WTC11 (cell line): Measurements from ENCODE around the gene NACA. TPM values are rescaled to one million over a fixed set of nuclear protein-coding genes. Genes with fewer than 3 reads are reported as not detected.

ENCODE experiments used
- ATAC-seq: fragments of 200-7000 bp; cut with Tn5 transposase; 2 replicates; pipeline ENCODE4 v1.10.0; 2021; ENCODE audit warnings: mild to moderate bottlenecking, moderate library complexity
- CTCF ChIA-PET: fragments of 300-600 bp; sonication (Branson Sonifier 250); formaldehyde crosslinking; loops from one replicate; lab custom pipeline; 2021; ENCODE audit warnings: antibody characterized with exemption; lab: Charles Lee
- POLR2A ChIA-PET: fragments of 350-600 bp; sonication (Branson Sonifier 250); formaldehyde crosslinking; loops from one replicate; lab custom pipeline; 2021; ENCODE audit warnings: antibody characterized with exemption; lab: Charles Lee
- DNase-seq: peaks from one replicate; pipeline ENCODE4 v3.0.0; 2021; ENCODE audit warnings: low spot score
- H3K27ac Mint-ChIP-seq: 2 replicates; pipeline ENCODE4 v1.8.0; 2021; ENCODE audit warnings: mixed read lengths
- H3K27me3 Mint-ChIP-seq: 2 replicates; pipeline ENCODE4 v1.8.0; 2021; ENCODE audit warnings: low read depth, mild to moderate bottlenecking, moderate library complexity, mixed read lengths
- H3K36me3 Mint-ChIP-seq: 2 replicates; pipeline ENCODE4 v1.8.0; 2021; ENCODE audit warnings: mixed read lengths
- H3K4me1 Mint-ChIP-seq: 2 replicates; pipeline ENCODE4 v1.8.0; 2022; ENCODE audit warnings: mixed read lengths
- H3K4me3 Mint-ChIP-seq: 2 replicates; pipeline ENCODE4 v1.8.0; 2021; ENCODE audit warnings: mild to moderate bottlenecking, moderate library complexity, mixed read lengths
- H3K9me3 Mint-ChIP-seq: 2 replicates; pipeline ENCODE4 v1.8.0; 2021; ENCODE audit warnings: mixed read lengths
- AFF4 ChIP-seq: sonication (generic); formaldehyde crosslinking; IDR thresholded peaks from 2 replicates; pipeline ENCODE4 v1.8.1; 2023; ENCODE audit warnings: mild to moderate bottlenecking, missing genetic modification reagents, borderline replicate concordance
- CTCF ChIP-seq: fragments of 200-600 bp; IDR thresholded peaks from 2 replicates; pipeline ENCODE4 v1.8.0; 2022; ENCODE audit warnings: antibody characterized with exemption
- FOXJ3 ChIP-seq: sonication (generic); formaldehyde crosslinking; IDR thresholded peaks from 2 replicates; pipeline ENCODE4 v1.9.0; 2021; ENCODE audit warnings: missing genetic modification reagents, mild to moderate bottlenecking, borderline replicate concordance
- IRF1 ChIP-seq: sonication (generic); formaldehyde crosslinking; IDR thresholded peaks from 2 replicates; pipeline ENCODE4 v1.8.0; 2023; ENCODE audit warnings: missing genetic modification reagents
- KAT7 ChIP-seq: sonication (generic); formaldehyde crosslinking; IDR thresholded peaks from 2 replicates; pipeline ENCODE4 v1.8.1; 2023; ENCODE audit warnings: missing genetic modification reagents, mild to moderate bottlenecking, borderline replicate concordance
- MAX ChIP-seq: sonication (generic); formaldehyde crosslinking; IDR thresholded peaks from 2 replicates; pipeline ENCODE4 v1.8.0; 2022; ENCODE audit warnings: mild to moderate bottlenecking, missing genetic modification reagents
- MLX ChIP-seq: sonication (generic); formaldehyde crosslinking; IDR thresholded peaks from 2 replicates; pipeline ENCODE4 v1.8.1; 2023; ENCODE audit warnings: mild to moderate bottlenecking, missing genetic modification reagents, moderate library complexity
- MYBL2 ChIP-seq: sonication (generic); formaldehyde crosslinking; IDR thresholded peaks from 2 replicates; pipeline ENCODE4 v1.8.1; 2023; ENCODE audit warnings: mild to moderate bottlenecking, moderate library complexity, missing genetic modification reagents
- NFYB ChIP-seq: sonication (generic); formaldehyde crosslinking; conservative IDR thresholded peaks from 2 replicates; pipeline ENCODE4 v1.8.0; 2022; ENCODE audit warnings: low read depth, missing genetic modification reagents
- PREB ChIP-seq: sonication (generic); formaldehyde crosslinking; IDR thresholded peaks from 2 replicates; pipeline ENCODE4 v1.8.1; 2022; ENCODE audit warnings: mild to moderate bottlenecking, missing genetic modification reagents, moderate library complexity, borderline replicate concordance
- SP1 ChIP-seq: sonication (generic); formaldehyde crosslinking; conservative IDR thresholded peaks from 2 replicates; pipeline ENCODE4 v1.8.1; 2022; ENCODE audit warnings: missing genetic modification reagents
- TEAD4 ChIP-seq: sonication (generic); formaldehyde crosslinking; IDR thresholded peaks from 2 replicates; pipeline ENCODE4 v1.8.0; 2022; ENCODE audit warnings: mild to moderate bottlenecking, missing genetic modification reagents
- TP53 ChIP-seq: sonication (generic); formaldehyde crosslinking; IDR thresholded peaks from 2 replicates; pipeline ENCODE4 v1.8.1; 2023; ENCODE audit warnings: mild to moderate bottlenecking, missing genetic modification reagents
- USF2 ChIP-seq: sonication (generic); formaldehyde crosslinking; IDR thresholded peaks from 2 replicates; pipeline ENCODE4 v1.8.1; 2023; ENCODE audit warnings: mild to moderate bottlenecking, missing genetic modification reagents, moderate library complexity
- ZNF232 ChIP-seq: sonication (generic); formaldehyde crosslinking; IDR thresholded peaks from 2 replicates; pipeline ENCODE4 v1.8.0; 2022; ENCODE audit warnings: mild to moderate bottlenecking, missing genetic modification reagents
- ZNF425 ChIP-seq: fragments of 250-450 bp; sonication (Bioruptor Pico); conservative IDR thresholded peaks from 2 replicates; pipeline ENCODE4 v1.9.0; 2021; ENCODE audit warnings: mild to moderate bottlenecking
- total RNA-seq: library from RNA; stranded (reverse); gene quantifications from 3 replicates; pipeline ENCODE4 v1.2.3, GENCODE V29; 2021

Gene NACA
- total RNA-seq, 1 experiment from 2014 or later = 987 TPM

GRCh38 chr12:56719056-56719455, 6.0 kb downstream of the NACA start:
- DNase-seq (no peak), ATAC-seq (no peak)
- Mint-ChIP-seq H3K27me3 (no peaks in the 10 kb centered on the region), H3K9me3 (no peaks in the 10 kb centered on the region), H3K4me1 (peaks cover 66% of the 10 kb centered on the region), H3K36me3 (peaks cover 78% of the 10 kb centered on the region), H3K27ac (peak overlapping the region; percentile 50), H3K4me3 (no peak overlapping the region)
- CTCF ChIA-PET = interaction anchor here (0.9 to 1.3 kb wide), 2 partner anchors 8 to 83 kb away, joined by 3 read pairs; no protein-coding TSS in a partner anchor
- no peak for TF ChIP-seq NFYB (CRISPR knock-in tag)
- no peak for TF ChIP-seq USF2 (CRISPR knock-in tag)
- no peak for TF ChIP-seq SP1
- no peak for TF ChIP-seq PREB (CRISPR knock-in tag)
- TF ChIP-seq MYBL2 = no peak
- TF ChIP-seq ZNF425 = no peak
- no peak for TF ChIP-seq FOXJ3
- no peak for TF ChIP-seq AFF4 (CRISPR knock-in tag)
- no peak for TF ChIP-seq MAX
- TF ChIP-seq ZNF232 (CRISPR knock-in tag) = no peak
- no peak for TF ChIP-seq MLX (CRISPR knock-in tag)
- no peak for TF ChIP-seq KAT7 (CRISPR knock-in tag)
- TF ChIP-seq CTCF = no peak
- POLR2A ChIA-PET = interaction anchor here (0.7 to 2.4 kb wide), 3 partner anchors 9 to 396 kb away, joined by 3 to 6 read pairs (median 3); partner anchors contain the start of gene PTGES3

GRCh38 chr12:56718636-56719035, 6.5 kb downstream of the NACA start:
- Mint-ChIP-seq H3K4me3 (no peak overlapping the region), H3K9me3 (no peaks in the 10 kb centered on the region), H3K27ac (peak overlapping the region; percentile 50), H3K27me3 (no peaks in the 10 kb centered on the region), H3K36me3 (peaks cover 78% of the 10 kb centered on the region), H3K4me1 (peaks cover 63% of the 10 kb centered on the region)
- POLR2A ChIA-PET = interaction anchor here (2.4 kb wide), 1 partner anchor 30 kb away, joined by 6 read pairs; the partner anchor contains the start of gene PTGES3
- ATAC-seq (no peak), DNase-seq (no peak)
- CTCF ChIA-PET = interaction anchor here (1.3 kb wide), 1 partner anchor 8 kb away, joined by 3 read pairs; no protein-coding TSS in a partner anchor
- no peak for TF ChIP-seq MLX (CRISPR knock-in tag)
- no peak for TF ChIP-seq AFF4 (CRISPR knock-in tag)
- TF ChIP-seq TEAD4 (CRISPR knock-in tag) = no peak
- TF ChIP-seq TP53 (CRISPR knock-in tag) = no peak
- no peak for TF ChIP-seq IRF1 (CRISPR knock-in tag)
